IMR-90 (cell line): ENCODE results near the gene STON2. TPM values are rescaled to one million over a fixed set of nuclear protein-coding genes. Genes with fewer than 3 reads are reported as not detected.

ENCODE experiments used
- ATAC-seq: fragments of 200-7000 bp; cut with Tn5 transposase; 2 replicates; pipeline ENCODE4 v1.9.1; 2020; ENCODE audit warnings: low read depth, mild to moderate bottlenecking, moderate library complexity
- Bru-seq: library from RNA; stranded (reverse); fragments of 400-500 nt; gene quantifications from one replicate; lab custom pipeline; 2021; lab: Mats Ljungman, UMichigan
- BruChase-seq, 2 experiments: library from RNA; stranded (reverse); fragments of 400-500 nt; gene quantifications; one replicate each; lab custom pipeline; 2021; lab: Mats Ljungman, UMichigan
- BruUV-seq: library from RNA; stranded (reverse); fragments of 400-500 nt; replicated peaks from 2 replicates; lab custom pipeline; 2021; lab: Mats Ljungman, UMichigan
- CTCF ChIA-PET: fragments of 300-600 bp; formaldehyde crosslinking; extraction: SDS; loops from one replicate; lab custom pipeline; 2021; ENCODE audit warnings: antibody characterized with exemption; lab: Yijun Ruan, JAX
- POLR2A ChIA-PET: fragments of 300-600 bp; sonication (Branson Sonifier 250); formaldehyde crosslinking; loops from one replicate; lab custom pipeline; 2022; ENCODE audit warnings: antibody characterized with exemption; ENCODE audit not compliant: unreplicated experiment; lab: Charles Lee
- DNase-seq: peaks from one replicate; pipeline ENCODE4 v3.0.0; 2013
- H2AFZ ChIP-seq: replicated peaks from 2 replicates; pipeline ENCODE3; 2013; ENCODE audit warnings: low read length, mild to moderate bottlenecking; ENCODE audit not compliant: poor library complexity
- H2AK5ac ChIP-seq: 2 replicates; pipeline ENCODE4 v1.6.1; 2013; ENCODE audit warnings: low read depth, low read length, inconsistent platforms
- H2AK9ac ChIP-seq: replicated peaks from 2 replicates; pipeline ENCODE3; 2013; ENCODE audit warnings: mild to moderate bottlenecking, low read depth, low read length, moderate library complexity; ENCODE audit not compliant: poor library complexity
- H2BK120ac ChIP-seq: 2 replicates; pipeline ENCODE4 v1.6.1; 2013; ENCODE audit warnings: low read depth, low read length, inconsistent platforms
- H2BK15ac ChIP-seq: 3 replicates; pipeline ENCODE4 v1.6.1; 2013; ENCODE audit warnings: low read depth, low read length, inconsistent platforms
- H2BK20ac ChIP-seq: 2 replicates; pipeline ENCODE4 v1.6.1; 2013; ENCODE audit warnings: low read depth, mild to moderate bottlenecking, inconsistent platforms, low read length, moderate library complexity
- H2BK5ac ChIP-seq: 2 replicates; pipeline ENCODE4 v1.6.1; 2013; ENCODE audit warnings: mild to moderate bottlenecking, low read depth, low read length, inconsistent platforms; ENCODE audit not compliant: poor library complexity, severe bottlenecking
- H3K14ac ChIP-seq: replicated peaks from 2 replicates; pipeline ENCODE4 v1.6.1; 2013; ENCODE audit warnings: low read depth, low read length, inconsistent platforms
- H3K18ac ChIP-seq: 2 replicates; pipeline ENCODE4 v1.6.1; 2013; ENCODE audit warnings: low read depth, low read length, control low read depth
- H3K23ac ChIP-seq: 2 replicates; pipeline ENCODE4 v1.6.1; 2013; ENCODE audit warnings: low read depth, low read length, inconsistent platforms
- H3K27ac ChIP-seq: 2 replicates; pipeline ENCODE4 v1.5.1; 2013; ENCODE audit warnings: mild to moderate bottlenecking, control low read depth, low read length; ENCODE audit not compliant: insufficient read depth
- H3K27me3 ChIP-seq: 2 replicates; pipeline ENCODE4 v1.6.1; 2013; ENCODE audit warnings: low read length; ENCODE audit not compliant: control insufficient read depth, insufficient read depth
- H3K36me3 ChIP-seq: 2 replicates; pipeline ENCODE4 v1.6.1; 2013; ENCODE audit warnings: low read length, mixed read lengths; ENCODE audit not compliant: control insufficient read depth, insufficient read depth
- H3K4ac ChIP-seq: 2 replicates; pipeline ENCODE4 v1.6.1; 2013; ENCODE audit warnings: low read depth, low read length, inconsistent platforms
- H3K4me1 ChIP-seq: 2 replicates; pipeline ENCODE4 v1.6.1; 2013; ENCODE audit warnings: low read length, mixed read lengths; ENCODE audit not compliant: control insufficient read depth, insufficient read depth
- H3K4me2 ChIP-seq: 2 replicates; pipeline ENCODE4 v1.6.1; 2013; ENCODE audit warnings: low read depth, mild to moderate bottlenecking, control low read depth, low read length, moderate library complexity
- H3K4me3 ChIP-seq: 2 replicates; pipeline ENCODE4 v1.5.1; 2013; ENCODE audit warnings: low read depth, mild to moderate bottlenecking, control low read depth, low read length, moderate library complexity; ENCODE audit not compliant: insufficient read depth
- H3K56ac ChIP-seq: 2 replicates; pipeline ENCODE4 v1.6.1; 2013; ENCODE audit warnings: low read length, inconsistent platforms; ENCODE audit not compliant: insufficient read depth; ENCODE audit errors: extremely low read depth
- H3K79me1 ChIP-seq, 2 experiments: 2 replicates each; pipeline ENCODE4 v1.6.1; 2013; ENCODE audit warnings: low read length in 2 of 2, inconsistent platforms in 1 of 2, low read depth in 1 of 2
- H3K9ac ChIP-seq: 2 replicates; pipeline ENCODE4 v1.6.1; 2013; ENCODE audit warnings: low read depth, low read length, control low read depth
- H3K9me1 ChIP-seq: 2 replicates; pipeline ENCODE4 v1.6.1; 2013; ENCODE audit warnings: low read length, inconsistent platforms; ENCODE audit not compliant: insufficient read depth
- H3K9me3 ChIP-seq: 2 replicates; pipeline ENCODE4 v1.6.1; 2013; ENCODE audit warnings: low read length; ENCODE audit not compliant: control insufficient read depth, insufficient read depth
- H4K20me1 ChIP-seq: 2 replicates; pipeline ENCODE4 v1.6.1; 2013; ENCODE audit warnings: low read length, inconsistent platforms; ENCODE audit not compliant: insufficient read depth
- H4K5ac ChIP-seq: 2 replicates; pipeline ENCODE4 v1.6.1; 2013; ENCODE audit warnings: mild to moderate bottlenecking, low read depth, low read length, control low read depth
- H4K8ac ChIP-seq, 2 experiments: 2 replicates each; pipeline ENCODE4 v1.6.1; 2013; ENCODE audit warnings: low read depth in 2 of 2, low read length in 2 of 2, control low read depth in 1 of 2, inconsistent platforms in 1 of 2
- H4K91ac ChIP-seq: 2 replicates; pipeline ENCODE4 v1.6.1; 2013; ENCODE audit warnings: low read depth, low read length, inconsistent platforms; ENCODE audit not compliant: insufficient read depth
- CEBPB ChIP-seq: IDR thresholded peaks from 2 replicates; pipeline ENCODE4 v1.6.1; 2012; ENCODE audit warnings: low read depth, low read length, improper control_type of control experiment
- CHD1 ChIP-seq: IDR thresholded peaks from 2 replicates; pipeline ENCODE4 v1.6.1; 2012; ENCODE audit warnings: low read depth, low read length, improper control_type of control experiment
- MAZ ChIP-seq: IDR thresholded peaks from 2 replicates; pipeline ENCODE4 v1.6.1; 2012; ENCODE audit warnings: low read depth, mild to moderate bottlenecking, low read length, improper control_type of control experiment, moderate library complexity, borderline replicate concordance
- SMC3 ChIP-seq: fragments of 150-350 bp; IDR thresholded peaks from 2 replicates; pipeline ENCODE4 v1.6.1; 2016; ENCODE audit warnings: low read depth, mild to moderate bottlenecking, antibody characterized with exemption, low read length, moderate library complexity
- WGBS, 2 experiments: methylation state at CpG; one replicate each; pipeline versions ENCODE4 v1.1.5 to v1.1.7; 2013; ENCODE audit warnings: missing lambda C conversion rate in 2 of 2; ENCODE audit not compliant: insufficient read length in 1 of 2; ENCODE audit errors: extremely low coverage in 2 of 2; 5-methylcytosine and 5-hydroxymethylcytosine counted together
- dilution Hi-C: fragments of 300-500 bp; cut with HindIII; formaldehyde crosslinking; loops from one replicate; pipeline ENCODE4 v1.14.3; 2018; ENCODE audit warnings: low sequenced_read_pairs; ENCODE audit not compliant: unreplicated experiment
- in situ Hi-C: fragments of 300-500 bp; cut with MboI; formaldehyde crosslinking; loops from 3 replicates; pipeline ENCODE4 v1.14.3; 2019; ENCODE audit warnings: low sequenced_read_pairs, inconsistent platforms, mixed read lengths
- intact Hi-C: fragments of 100-400 bp; cut with micrococcal nuclease; formaldehyde crosslinking; loops from 2 replicates; pipeline ENCODE4 v1.10.0; 2022
- long read RNA-seq: library from polyadenylated mRNA; unstranded; transcript quantifications from one replicate; pipeline ENCODE4 v2.0.0, GENCODE V29; 2021; ENCODE audit not compliant: unreplicated experiment
- polyA plus RNA-seq, 3 experiments: library from polyadenylated mRNA; depleted of rRNA; stranded (reverse); fragments of >200 nt; gene quantifications; 2 replicates each; pipeline ENCODE4 v1.2.3, GENCODE V29; 2012; ENCODE audit warnings: low replicate concordance in 1 of 3
- total RNA-seq: library from RNA; depleted of rRNA; stranded (reverse); fragments of >200 nt; gene quantifications from 2 replicates; pipeline ENCODE4 v1.2.3, GENCODE V29; 2012; rRNA removed

Gene STON2
- total RNA-seq (not detected in 2 replicates), polyA plus RNA-seq (2012; rRNA removed) (not detected in 2 replicates), Bru-seq, nascent RNA (percentile 5 among the genes with signal in this experiment), BruChase-seq, experiment 1, labeled RNA remaining after a 6-hour chase (percentile 6 among the genes with signal in this experiment), BruChase-seq, experiment 2, labeled RNA remaining after a 2-hour chase (percentile 4 among the genes with signal in this experiment)
- polyA plus RNA-seq (2012; cell fraction: cytosol; rRNA removed) = not detected in 2 replicates
- polyA plus RNA-seq (2012; cell fraction: nucleus; rRNA removed; ENCODE audit: low replicate concordance) = not detected in 2 replicates
- long read RNA-seq = 0 reads

- ATAC-seq = no peak
- no peak within 1 kb of the TSS for H2BK20ac ChIP-seq
- no peak within 1 kb of the TSS for H2BK120ac ChIP-seq
- no peak within 1 kb of the TSS for H4K91ac ChIP-seq
- no peaks in the 10 kb centered on the region for H3K36me3 ChIP-seq
- dilution Hi-C loops = no loop called here
- no peak within 1 kb of the TSS for H2BK5ac ChIP-seq
- no peak within 1 kb of the TSS for H3K14ac ChIP-seq
- no peak within 1 kb of the TSS for H2BK15ac ChIP-seq
- H3K4ac ChIP-seq = no peak within 1 kb of the TSS
- no peak within 1 kb of the TSS for H4K5ac ChIP-seq
- H3K18ac ChIP-seq = no peak within 1 kb of the TSS
- ChIA-PET POLR2A (interaction anchor here (0.6 kb wide), 1 partner anchor 23 kb away, joined by 3 read pairs; no protein-coding TSS in a partner anchor), CTCF (interaction anchor here (0.6 kb wide), 1 partner anchor 1405 kb away, joined by 3 read pairs; no protein-coding TSS in a partner anchor)
- H2AK9ac ChIP-seq = no peak within 1 kb of the TSS
- H2AK5ac ChIP-seq = no peak within 1 kb of the TSS
- no TSS peak for BruUV-seq
- WGBS, 2 experiments = no CpG with 5 or more reads among the region's 5 CpGs
- intact Hi-C loops = no loop called here
- H4K20me1 ChIP-seq = no peaks in the 10 kb centered on the region
- no peak within 1 kb of the TSS for H4K8ac ChIP-seq
- DNase-seq = no peak
- no peaks in the 10 kb centered on the region for H3K9me1 ChIP-seq
- no peak within 1 kb of the TSS for H2AFZ ChIP-seq
- H3K27me3 ChIP-seq = no peaks in the 10 kb centered on the region
- no peaks in the 10 kb centered on the region for H3K79me1 ChIP-seq
- no peak within 1 kb of the TSS; the same call in 1 of the 2 replicates for H3K4me2 ChIP-seq
- no peaks in the 10 kb centered on the region for H3K9me3 ChIP-seq
- no peak within 1 kb of the TSS for H3K9ac ChIP-seq
- H3K56ac ChIP-seq = no peak within 1 kb of the TSS
- H3K27ac ChIP-seq = no peak within 1 kb of the TSS
- H3K4me3 ChIP-seq = no peak within 1 kb of the TSS
- TF ChIP-seq MAZ (no peak), CHD1 (no peak), SMC3 (no peak), CEBPB (no peak)
- no peak within 1 kb of the TSS for H3K23ac ChIP-seq
- in situ Hi-C loops = no loop called here
- H3K4me1 ChIP-seq = no peaks in the 10 kb centered on the region
These were observed at the start of gene STON2 for GRCh38 chr14:81400202-81400678. Gene STON2 (minus strand): TSS chr14:81400324. CDS start chr14:81398382, 1,942 bp downstream.
